Panc1 (cell line): ENCODE measurements around the gene UTF1. TPM values are rescaled to one million over a fixed set of nuclear protein-coding genes. Genes with fewer than 3 reads are reported as not detected.

Experiments
- ATAC-seq: fragments of 200-7000 bp; cut with Tn5 transposase; 2 replicates; pipeline ENCODE4 v1.9.1; 2020; ENCODE audit warnings: mild to moderate bottlenecking, moderate library complexity
- BruUV-seq: library from RNA; stranded (reverse); fragments of 400-500 nt; replicated peaks from 2 replicates; lab custom pipeline; 2021; lab: Mats Ljungman, UMichigan
- CTCF ChIA-PET: fragments of 300-600 bp; sonication (Branson Sonifier 250); formaldehyde crosslinking; loops from one replicate; lab custom pipeline; 2022; ENCODE audit warnings: antibody characterized with exemption; lab: Charles Lee
- POLR2A ChIA-PET: fragments of 300-600 bp; sonication (Branson Sonifier 250); formaldehyde crosslinking; loops from one replicate; lab custom pipeline; 2022; ENCODE audit warnings: antibody characterized with exemption; lab: Charles Lee
- DNase-seq: peaks from one replicate; pipeline ENCODE4 v3.0.0-alpha.2; 2010; ENCODE audit warnings: low read depth, low spot score
- H3K27ac ChIP-seq: 2 replicates; pipeline ENCODE4 v1.5.1; 2011; ENCODE audit warnings: mild to moderate bottlenecking, low read length, inconsistent platforms
- H3K27me3 ChIP-seq: fragments of 200-500 bp; sonication (Bioruptor generic); 2 replicates; pipeline ENCODE4 v1.6.0; 2014; ENCODE audit warnings: low read length, inconsistent platforms; ENCODE audit not compliant: control insufficient read depth, insufficient read depth
- H3K36me3 ChIP-seq: fragments of 200-500 bp; sonication (Bioruptor generic); 2 replicates; pipeline ENCODE4 v1.5.1; 2014; ENCODE audit warnings: inconsistent platforms, mild to moderate bottlenecking, low read length, moderate library complexity; ENCODE audit not compliant: control insufficient read depth, insufficient read depth
- H3K4me1 ChIP-seq: 2 replicates; pipeline ENCODE4 v1.5.1; 2011; ENCODE audit warnings: inconsistent platforms, mild to moderate bottlenecking, low read length, moderate library complexity; ENCODE audit not compliant: control insufficient read depth, insufficient read depth
- H3K4me3 ChIP-seq, 2 experiments: 2 replicates each; pipeline ENCODE4 v1.5.1; 2011 to 2012; ENCODE audit warnings: low read depth in 2 of 2, low read length in 2 of 2, mild to moderate bottlenecking in 2 of 2, inconsistent platforms in 1 of 2, moderate library complexity in 1 of 2
- H3K9me3 ChIP-seq: fragments of 200-500 bp; sonication (Bioruptor generic); 2 replicates; pipeline ENCODE4 v1.5.1; 2014; ENCODE audit warnings: low read depth, mild to moderate bottlenecking, inconsistent platforms, low read length, moderate library complexity; ENCODE audit not compliant: control insufficient read depth, insufficient read depth
- POLR2AphosphoS5 ChIP-seq: IDR thresholded peaks from 2 replicates; pipeline ENCODE4 v1.6.1; 2012; ENCODE audit warnings: mild to moderate bottlenecking, low read depth, low read length, moderate library complexity
- SIN3A ChIP-seq: IDR thresholded peaks from 2 replicates; pipeline ENCODE4 v1.6.1; 2012; ENCODE audit warnings: low read depth, mild to moderate bottlenecking, low read length, moderate library complexity, borderline replicate concordance; ENCODE audit not compliant: insufficient read depth
- TCF7L2 ChIP-seq: IDR thresholded peaks from 2 replicates; pipeline ENCODE4 v1.6.1; 2011; ENCODE audit warnings: mild to moderate bottlenecking, low read depth, low read length, inconsistent platforms
- in situ Hi-C: cut with HindIII; loops from 2 replicates; pipeline ENCODE4 v1.10.0; 2016; ENCODE audit warnings: low sequenced_read_pairs, low pct_unique_long_range_greater_than_20kb
- intact Hi-C: fragments of 100-400 bp; cut with micrococcal nuclease; formaldehyde crosslinking; loops from one replicate; pipeline ENCODE4 v1.10.0; 2022; ENCODE audit not compliant: unreplicated experiment
- total RNA-seq: library from RNA; stranded (reverse); gene quantifications from one replicate; pipeline ENCODE4 v1.2.1, GENCODE V29; 2021; ENCODE audit not compliant: unreplicated experiment
- TF ChIP-seq, protein P1 (sequence below), 2 experiments: IDR thresholded peaks; 2 replicates each; pipeline ENCODE4 v1.6.1; 2011 to 2012; ENCODE audit warnings: low read depth in 2 of 2, control low read depth in 1 of 2, low read length in 1 of 2, mild to moderate bottlenecking in 1 of 2, moderate library complexity in 1 of 2; ENCODE audit not compliant: insufficient read depth in 1 of 2
- TF ChIP-seq, protein P2 (sequence below): fragments of 450-650 bp; IDR thresholded peaks from 2 replicates; pipeline ENCODE4 v1.5.1; 2017; ENCODE audit warnings: mild to moderate bottlenecking

The UTF1 gene
- total RNA-seq, 1 experiment from 2014 or later: not detected

DNA sequence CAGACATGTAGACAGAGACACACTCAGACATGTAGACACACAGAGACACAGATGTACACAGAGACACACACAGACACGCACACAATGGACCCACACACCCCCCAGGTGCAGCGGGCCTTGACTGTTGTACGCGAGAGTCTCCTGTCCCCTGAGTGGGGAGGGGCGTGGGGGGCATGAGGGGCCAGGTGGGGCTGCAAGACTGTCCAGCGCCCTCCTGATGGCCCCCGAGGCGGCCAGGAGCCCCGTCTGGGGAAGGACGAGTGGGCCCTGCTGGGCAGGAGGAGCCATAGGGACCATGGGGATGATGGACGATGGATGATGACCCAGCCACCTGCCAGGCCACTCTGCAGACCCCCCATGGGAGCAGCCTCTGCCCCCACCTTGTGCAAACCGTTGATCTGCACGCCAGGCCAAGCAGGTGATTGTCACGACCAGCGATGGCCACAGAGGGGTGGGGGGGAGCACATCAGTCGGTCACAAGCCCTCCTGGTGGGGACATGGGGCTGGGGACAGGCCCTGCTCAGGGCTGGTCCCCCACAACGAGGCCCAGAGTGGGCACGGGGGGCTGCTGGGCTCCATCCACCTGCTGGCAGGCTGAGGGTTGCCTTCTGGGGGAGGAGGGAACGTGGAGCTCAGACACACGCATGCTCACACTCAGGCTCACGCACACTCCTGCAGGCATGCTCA lies 19.2 kb downstream of the UTF1 start:
- no peaks in the 10 kb centered on the region for H3K27me3 ChIP-seq
- BruUV-seq: no TSS peak
- no peak overlapping the region for H3K4me3 ChIP-seq
- H3K4me1 ChIP-seq: no peaks in the 10 kb centered on the region
- TF ChIP-seq SIN3A: no peak
- TF ChIP-seq, protein P1, sequence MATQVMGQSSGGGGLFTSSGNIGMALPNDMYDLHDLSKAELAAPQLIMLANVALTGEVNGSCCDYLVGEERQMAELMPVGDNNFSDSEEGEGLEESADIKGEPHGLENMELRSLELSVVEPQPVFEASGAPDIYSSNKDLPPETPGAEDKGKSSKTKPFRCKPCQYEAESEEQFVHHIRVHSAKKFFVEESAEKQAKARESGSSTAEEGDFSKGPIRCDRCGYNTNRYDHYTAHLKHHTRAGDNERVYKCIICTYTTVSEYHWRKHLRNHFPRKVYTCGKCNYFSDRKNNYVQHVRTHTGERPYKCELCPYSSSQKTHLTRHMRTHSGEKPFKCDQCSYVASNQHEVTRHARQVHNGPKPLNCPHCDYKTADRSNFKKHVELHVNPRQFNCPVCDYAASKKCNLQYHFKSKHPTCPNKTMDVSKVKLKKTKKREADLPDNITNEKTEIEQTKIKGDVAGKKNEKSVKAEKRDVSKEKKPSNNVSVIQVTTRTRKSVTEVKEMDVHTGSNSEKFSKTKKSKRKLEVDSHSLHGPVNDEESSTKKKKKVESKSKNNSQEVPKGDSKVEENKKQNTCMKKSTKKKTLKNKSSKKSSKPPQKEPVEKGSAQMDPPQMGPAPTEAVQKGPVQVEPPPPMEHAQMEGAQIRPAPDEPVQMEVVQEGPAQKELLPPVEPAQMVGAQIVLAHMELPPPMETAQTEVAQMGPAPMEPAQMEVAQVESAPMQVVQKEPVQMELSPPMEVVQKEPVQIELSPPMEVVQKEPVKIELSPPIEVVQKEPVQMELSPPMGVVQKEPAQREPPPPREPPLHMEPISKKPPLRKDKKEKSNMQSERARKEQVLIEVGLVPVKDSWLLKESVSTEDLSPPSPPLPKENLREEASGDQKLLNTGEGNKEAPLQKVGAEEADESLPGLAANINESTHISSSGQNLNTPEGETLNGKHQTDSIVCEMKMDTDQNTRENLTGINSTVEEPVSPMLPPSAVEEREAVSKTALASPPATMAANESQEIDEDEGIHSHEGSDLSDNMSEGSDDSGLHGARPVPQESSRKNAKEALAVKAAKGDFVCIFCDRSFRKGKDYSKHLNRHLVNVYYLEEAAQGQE (IDR thresholded peaks at IDR 0.05; ENCODE audit: insufficient read depth in 1 of 2, low read depth in 2 of 2, low read length in 1 of 2): no peak
- TF ChIP-seq, protein P2, sequence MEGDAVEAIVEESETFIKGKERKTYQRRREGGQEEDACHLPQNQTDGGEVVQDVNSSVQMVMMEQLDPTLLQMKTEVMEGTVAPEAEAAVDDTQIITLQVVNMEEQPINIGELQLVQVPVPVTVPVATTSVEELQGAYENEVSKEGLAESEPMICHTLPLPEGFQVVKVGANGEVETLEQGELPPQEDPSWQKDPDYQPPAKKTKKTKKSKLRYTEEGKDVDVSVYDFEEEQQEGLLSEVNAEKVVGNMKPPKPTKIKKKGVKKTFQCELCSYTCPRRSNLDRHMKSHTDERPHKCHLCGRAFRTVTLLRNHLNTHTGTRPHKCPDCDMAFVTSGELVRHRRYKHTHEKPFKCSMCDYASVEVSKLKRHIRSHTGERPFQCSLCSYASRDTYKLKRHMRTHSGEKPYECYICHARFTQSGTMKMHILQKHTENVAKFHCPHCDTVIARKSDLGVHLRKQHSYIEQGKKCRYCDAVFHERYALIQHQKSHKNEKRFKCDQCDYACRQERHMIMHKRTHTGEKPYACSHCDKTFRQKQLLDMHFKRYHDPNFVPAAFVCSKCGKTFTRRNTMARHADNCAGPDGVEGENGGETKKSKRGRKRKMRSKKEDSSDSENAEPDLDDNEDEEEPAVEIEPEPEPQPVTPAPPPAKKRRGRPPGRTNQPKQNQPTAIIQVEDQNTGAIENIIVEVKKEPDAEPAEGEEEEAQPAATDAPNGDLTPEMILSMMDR: no peak
- no peak for TF ChIP-seq TCF7L2
- no peak for TF ChIP-seq POLR2AphosphoS5
- H3K27ac ChIP-seq: no peak overlapping the region
- intact Hi-C loops (no loop called here), in situ Hi-C loops (no loop called here)
- no peaks in the 10 kb centered on the region for H3K36me3 ChIP-seq
- DNase-seq (no peak), ATAC-seq (no peak)
- CTCF ChIA-PET: no interaction called here
- POLR2A ChIA-PET: no interaction called here
- H3K9me3 ChIP-seq: no peaks in the 10 kb centered on the region

DNA sequence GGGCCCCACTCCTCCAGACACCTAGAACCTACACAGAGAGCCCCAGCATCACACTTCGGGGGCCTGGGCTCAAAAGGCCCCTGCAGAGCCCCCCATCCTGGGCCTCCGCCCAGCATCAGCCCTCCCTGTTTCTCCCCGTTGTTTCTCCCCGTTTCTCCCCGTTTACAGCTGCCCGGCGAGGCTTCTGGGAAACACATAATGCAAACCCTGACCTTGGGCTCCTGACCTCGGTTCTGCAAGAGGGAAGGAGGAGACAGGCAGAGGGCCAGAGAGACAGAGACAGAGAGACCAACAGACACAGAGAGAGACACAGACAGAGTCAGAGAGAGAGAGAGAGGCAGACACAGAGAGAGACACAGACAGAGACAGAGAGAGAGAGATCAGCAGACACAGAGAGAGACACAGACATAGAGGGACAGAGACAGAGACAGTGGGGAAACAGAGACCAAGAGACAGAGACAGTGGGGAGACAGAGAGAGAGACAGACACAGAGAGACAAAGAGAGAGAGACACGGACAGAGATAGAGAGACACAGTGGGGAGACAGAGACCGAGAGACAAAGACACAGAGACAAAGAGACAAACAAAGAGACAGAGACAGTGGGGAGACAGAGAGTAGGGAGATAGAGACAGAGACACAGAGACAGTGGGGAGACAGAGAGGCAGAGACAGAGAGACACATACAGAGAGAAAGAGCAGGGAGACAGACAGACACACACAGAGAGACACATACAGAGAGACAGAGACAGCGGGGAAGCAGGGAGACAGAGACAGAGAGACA lies 20.1 kb downstream of the UTF1 start:
- CTCF ChIA-PET: no interaction called here
- H3K36me3 ChIP-seq: no peaks in the 10 kb centered on the region
- no peaks in the 10 kb centered on the region for H3K9me3 ChIP-seq
- no peak overlapping the region for H3K27ac ChIP-seq
- BruUV-seq: no TSS peak
- in situ Hi-C loops: no loop called here
- no peak for TF ChIP-seq SIN3A
- TF ChIP-seq, protein P1 (IDR thresholded peaks at IDR 0.05; ENCODE audit: insufficient read depth in 1 of 2, low read depth in 2 of 2, low read length in 1 of 2): no peak
- no peak overlapping the region for H3K4me3 ChIP-seq
- intact Hi-C loops: no loop called here
- no peaks in the 10 kb centered on the region for H3K4me1 ChIP-seq
- H3K27me3 ChIP-seq: no peaks in the 10 kb centered on the region
- DNase-seq (no peak), ATAC-seq (no peak)
- POLR2A ChIA-PET: no interaction called here
